ENCODE results near the gene MORC3. TPM values are rescaled to one million over a fixed set of nuclear protein-coding genes. Genes with fewer than 3 reads are reported as not detected.

Gene MORC3
- total and polyA plus RNA-seq, 2 of the 4 experiments (the other 2 are of a cell fraction): 14.0 to 23.5 TPM

GRCh38 chr21:36306872-36307534 is 13.0 kb upstream of the MORC3 start:
- POLR2A ChIA-PET (ENCODE audit: unreplicated experiment): interaction anchor here (0.6 kb wide), 1 partner anchor 14 kb away, joined by 3 read pairs; no protein-coding TSS in a partner anchor
- CTCF ChIA-PET: no interaction called here

More at GRCh38 chr21:36306872-36307534, 13.0 kb upstream of the MORC3 start:
- TF ChIP-seq RFX5 (IDR thresholded peaks at IDR 0.05; ENCODE audit: low read depth, low read length): no peak
- TF ChIP-seq, protein P1, sequence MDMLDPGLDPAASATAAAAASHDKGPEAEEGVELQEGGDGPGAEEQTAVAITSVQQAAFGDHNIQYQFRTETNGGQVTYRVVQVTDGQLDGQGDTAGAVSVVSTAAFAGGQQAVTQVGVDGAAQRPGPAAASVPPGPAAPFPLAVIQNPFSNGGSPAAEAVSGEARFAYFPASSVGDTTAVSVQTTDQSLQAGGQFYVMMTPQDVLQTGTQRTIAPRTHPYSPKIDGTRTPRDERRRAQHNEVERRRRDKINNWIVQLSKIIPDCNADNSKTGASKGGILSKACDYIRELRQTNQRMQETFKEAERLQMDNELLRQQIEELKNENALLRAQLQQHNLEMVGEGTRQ (IDR thresholded peaks at IDR 0.05; ENCODE audit: low read depth, low read length): no peak
- TF ChIP-seq CTCF (conservative IDR thresholded peaks at IDR 0.05; ENCODE audit: low read depth, low read length): no peak
- no peak for TF ChIP-seq RAD21 (IDR thresholded peaks at IDR 0.05; ENCODE audit: low read length)
- ATAC-seq (ENCODE audit: low read depth) (no peak), DNase-seq (no peak)
- H3K4ac ChIP-seq (ENCODE audit: low read depth, low read length): no peak overlapping the region
- H3K36me3 ChIP-seq (ENCODE audit: control insufficient read depth, insufficient read depth, low read length): no peaks in the 10 kb centered on the region
- no peak overlapping the region for H3K4me3 ChIP-seq (ENCODE audit: insufficient read depth, low read depth, low read length)
- H3K4me1 ChIP-seq (ENCODE audit: control insufficient read depth, insufficient read depth, low read length): no peaks in the 10 kb centered on the region
- no peak overlapping the region for H3K9ac ChIP-seq (ENCODE audit: low read depth, low read length)
- no peak overlapping the region for H2AFZ ChIP-seq (replicated peaks; ENCODE audit: low read length, poor library complexity)
- no peak overlapping the region for H3K56ac ChIP-seq (ENCODE audit: extremely low read depth, insufficient read depth, low read length)
- dilution Hi-C loops (cut with HindIII; ENCODE audit: low sequenced_read_pairs, unreplicated experiment) (no loop called here), in situ Hi-C loops (cut with MboI; ENCODE audit: low sequenced_read_pairs) (no loop called here), intact Hi-C loops (cut with micrococcal nuclease) (no loop called here)
- H4K8ac ChIP-seq (ENCODE audit: low read depth in 2 of 2, low read length in 2 of 2): no peak overlapping the region
- no peaks in the 10 kb centered on the region for H3K79me1 ChIP-seq (ENCODE audit: low read depth in 1 of 2, low read length in 2 of 2)
- no peaks in the 10 kb centered on the region for H3K27me3 ChIP-seq (ENCODE audit: control insufficient read depth, insufficient read depth, low read length)
- no peak overlapping the region for H2BK5ac ChIP-seq (ENCODE audit: low read depth, low read length, poor library complexity, severe bottlenecking)
- H3K4me2 ChIP-seq (ENCODE audit: low read depth, low read length): no peak overlapping the region
- H3K9me1 ChIP-seq (ENCODE audit: insufficient read depth, low read length): no peaks in the 10 kb centered on the region
- H4K20me1 ChIP-seq (ENCODE audit: insufficient read depth, low read length): no peaks in the 10 kb centered on the region
- no peak overlapping the region for H2BK120ac ChIP-seq (ENCODE audit: low read depth, low read length)
- H2AK5ac ChIP-seq (ENCODE audit: low read depth, low read length): no peak overlapping the region
- H2BK15ac ChIP-seq (ENCODE audit: low read depth, low read length): no peak overlapping the region
- H3K27ac ChIP-seq (ENCODE audit: insufficient read depth, low read length): no peak overlapping the region
- H4K5ac ChIP-seq (ENCODE audit: low read depth, low read length): no peak overlapping the region
- 80% methylated on average over 2 of the region's 6 CpGs; no CpG with 5 or more reads in 1 of the 2 experiments for WGBS, 2 experiments (ENCODE audit: extremely low coverage in 2 of 2, insufficient read length in 1 of 2)
- H3K23ac ChIP-seq (ENCODE audit: low read depth, low read length): no peak overlapping the region
- peaks cover 4% of the 10 kb centered on the region; the same call in 1 of the 2 replicates for H3K9me3 ChIP-seq (ENCODE audit: control insufficient read depth, insufficient read depth, low read length)
- no peak overlapping the region for H2AK9ac ChIP-seq (replicated peaks; ENCODE audit: low read depth, low read length, poor library complexity)
- H3K18ac ChIP-seq (ENCODE audit: low read depth, low read length): no peak overlapping the region
- no TSS peak for BruUV-seq (replicated peaks)
- H3K14ac ChIP-seq (replicated peaks; ENCODE audit: low read depth, low read length): no peak overlapping the region
- no peak overlapping the region for H2BK20ac ChIP-seq (ENCODE audit: low read depth, low read length)
- H4K91ac ChIP-seq (ENCODE audit: insufficient read depth, low read depth, low read length): no peak overlapping the region

Measured in IMR-90 (cell line).